Liver (tissue), 9 donors: ENCODE measurements around the gene CTBP1. TPM values are rescaled to one million over a fixed set of nuclear protein-coding genes. Genes with fewer than 3 reads are reported as not detected.
A peak's percentile ranks its signal among the peaks of the same experiment; 100 is the strongest.

Source experiments
- DNase-seq: peaks from one replicate; pipeline ENCODE4 v3.0.0-alpha.2; 2017; ENCODE audit warnings: low spot score
- H3K27ac ChIP-seq, 2 donors: one replicate each; pipeline ENCODE4 v1.7.0; 2013; ENCODE audit warnings: inconsistent platforms in 2 of 2, low read length in 2 of 2, control low read depth in 1 of 2, low read depth in 1 of 2, mild to moderate bottlenecking in 1 of 2
- H3K27me3 ChIP-seq, 4 donors: one replicate each; pipeline versions ENCODE4 v1.6.1 to v1.7.0; 2013; ENCODE audit warnings: low read length in 3 of 4, inconsistent platforms in 1 of 4, mild to moderate bottlenecking in 1 of 4, moderate library complexity in 1 of 4; ENCODE audit not compliant: control insufficient read depth in 4 of 4, insufficient read depth in 4 of 4
- H3K36me3 ChIP-seq, 4 donors: one replicate each; pipeline versions ENCODE4 v1.6.1 to v1.7.0; 2013; ENCODE audit warnings: low read length in 3 of 4, mild to moderate bottlenecking in 3 of 4, low read depth in 1 of 4, moderate library complexity in 1 of 4; ENCODE audit not compliant: control insufficient read depth in 4 of 4, insufficient read depth in 3 of 4
- H3K4me1 ChIP-seq, 4 donors: one replicate each; pipeline versions ENCODE4 v1.6.1 to v1.7.0; 2013; ENCODE audit warnings: low read length in 3 of 4, mild to moderate bottlenecking in 3 of 4, moderate library complexity in 1 of 4; ENCODE audit not compliant: control insufficient read depth in 4 of 4, insufficient read depth in 4 of 4
- H3K4me3 ChIP-seq, 3 donors: one replicate each; pipeline versions ENCODE4 v1.6.1 to v1.7.0; 2013; ENCODE audit warnings: low read length in 3 of 3, control low read depth in 1 of 3, low read depth in 1 of 3, mild to moderate bottlenecking in 1 of 3
- H3K9ac ChIP-seq, 2 donors: one replicate each; pipeline ENCODE4 v1.7.0; 2013; ENCODE audit warnings: low read length in 2 of 2, mild to moderate bottlenecking in 2 of 2, moderate library complexity in 2 of 2, control low read depth in 1 of 2, low read depth in 1 of 2
- H3K9me3 ChIP-seq, 4 donors: one replicate each; pipeline versions ENCODE4 v1.6.1 to v1.7.0; 2013; ENCODE audit warnings: low read length in 3 of 4; ENCODE audit not compliant: control insufficient read depth in 4 of 4
- EGR1 ChIP-seq, 2 donors: IDR thresholded peaks; 2 replicates each; pipeline ENCODE4 v1.6.1; 2016 to 2018; ENCODE audit warnings: antibody characterized with exemption in 2 of 2, low read depth in 2 of 2
- FOXA1 ChIP-seq: IDR thresholded peaks from 2 replicates; pipeline ENCODE4 v1.6.1; 2016; ENCODE audit warnings: antibody characterized with exemption
- FOXA2 ChIP-seq: IDR thresholded peaks from 2 replicates; pipeline ENCODE4 v1.6.1; 2016; ENCODE audit warnings: antibody characterized with exemption
- HNF4G ChIP-seq: IDR thresholded peaks from 2 replicates; pipeline ENCODE4 v1.6.1; 2016; ENCODE audit warnings: antibody characterized with exemption
- JUND ChIP-seq, 2 donors: IDR thresholded peaks; 2 replicates each; pipeline ENCODE4 v1.6.1; 2016; ENCODE audit warnings: antibody characterized with exemption in 2 of 2
- RAD21 ChIP-seq, 2 donors: IDR thresholded peaks; 2 replicates each; pipeline ENCODE4 v1.6.1; 2016; ENCODE audit warnings: antibody characterized with exemption in 2 of 2, mild to moderate bottlenecking in 2 of 2
- RXRA ChIP-seq, 2 donors: IDR thresholded peaks; 2 replicates each; pipeline ENCODE4 v1.6.1; 2017 to 2018; ENCODE audit warnings: antibody characterized with exemption in 2 of 2, mild to moderate bottlenecking in 1 of 2
- SP1 ChIP-seq: IDR thresholded peaks from 2 replicates; pipeline ENCODE4 v1.6.1; 2018; ENCODE audit warnings: antibody characterized with exemption, mild to moderate bottlenecking
- YY1 ChIP-seq: IDR thresholded peaks from 2 replicates; pipeline ENCODE4 v1.6.1; 2016; ENCODE audit warnings: antibody characterized with exemption, mild to moderate bottlenecking
- WGBS: extraction: QIAGEN DNeasy Blood & Tissue Kit; methylation state at CpG from one replicate; pipeline ENCODE4 v1.1.7; 2013; 5-methylcytosine and 5-hydroxymethylcytosine counted together
- polyA plus RNA-seq, 2 donors: library from polyadenylated mRNA; stranded (reverse) in 1 of 2; unstranded in 1 of 2; fragments of 200-250 nt in 1 of 2; fragments of >200 nt in 1 of 2; fragmentation: Nextera tagmentation in 1 of 2; extraction: Ambion mirVana in 1 of 2; gene quantifications; one replicate each; pipeline versions ENCODE4 v1.2.1 to v1.2.3, GENCODE V29; 2013 to 2015
- total RNA-seq, 2 donors: library from RNA; depleted of rRNA; stranded (reverse); fragments of >200 nt; gene quantifications; one replicate each; pipeline ENCODE4 v1.2.3, GENCODE V29; 2014
- TF ChIP-seq, protein P1 (sequence below): IDR thresholded peaks from 2 replicates; pipeline ENCODE4 v1.6.1; 2016; ENCODE audit warnings: antibody characterized with exemption
- TF ChIP-seq, protein P2 (sequence below): IDR thresholded peaks from 2 replicates; pipeline ENCODE4 v1.6.1; 2016; ENCODE audit warnings: antibody characterized with exemption
- TF ChIP-seq, protein P3 (sequence below): IDR thresholded peaks from 2 replicates; pipeline ENCODE4 v1.6.1; 2016; ENCODE audit warnings: antibody characterized with exemption, mild to moderate bottlenecking
- donor health status: healthy.
- donor health status: healthy.
- donor health status: healthy.
- donor health status: healthy.
- donor health status: healthy.

CTBP1 gene
- total and polyA plus RNA-seq, 4 donors = 27.5 to 156 (median 79.5) TPM

DNA sequence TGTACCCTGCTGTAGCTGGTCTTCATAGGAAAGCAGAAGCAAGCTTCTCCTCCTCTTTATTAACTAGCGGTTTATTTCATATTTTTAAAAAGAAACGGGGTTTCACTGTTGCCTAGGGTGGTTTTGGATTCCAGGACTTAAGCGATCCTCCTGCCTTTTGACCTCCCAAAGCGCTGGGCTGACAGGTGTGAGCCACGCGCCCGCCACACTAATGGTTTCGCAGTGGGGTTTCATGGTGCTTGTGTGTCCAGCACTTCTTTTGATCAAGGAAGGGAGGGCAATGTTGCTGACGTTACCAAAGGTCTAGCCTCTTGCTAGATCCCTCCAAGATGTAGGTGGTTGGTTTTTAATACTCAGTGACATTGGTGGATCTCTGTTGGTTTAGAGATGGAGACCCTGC, 42.2 kb upstream of the CTBP1 start (continued):
- TF ChIP-seq, protein P1, sequence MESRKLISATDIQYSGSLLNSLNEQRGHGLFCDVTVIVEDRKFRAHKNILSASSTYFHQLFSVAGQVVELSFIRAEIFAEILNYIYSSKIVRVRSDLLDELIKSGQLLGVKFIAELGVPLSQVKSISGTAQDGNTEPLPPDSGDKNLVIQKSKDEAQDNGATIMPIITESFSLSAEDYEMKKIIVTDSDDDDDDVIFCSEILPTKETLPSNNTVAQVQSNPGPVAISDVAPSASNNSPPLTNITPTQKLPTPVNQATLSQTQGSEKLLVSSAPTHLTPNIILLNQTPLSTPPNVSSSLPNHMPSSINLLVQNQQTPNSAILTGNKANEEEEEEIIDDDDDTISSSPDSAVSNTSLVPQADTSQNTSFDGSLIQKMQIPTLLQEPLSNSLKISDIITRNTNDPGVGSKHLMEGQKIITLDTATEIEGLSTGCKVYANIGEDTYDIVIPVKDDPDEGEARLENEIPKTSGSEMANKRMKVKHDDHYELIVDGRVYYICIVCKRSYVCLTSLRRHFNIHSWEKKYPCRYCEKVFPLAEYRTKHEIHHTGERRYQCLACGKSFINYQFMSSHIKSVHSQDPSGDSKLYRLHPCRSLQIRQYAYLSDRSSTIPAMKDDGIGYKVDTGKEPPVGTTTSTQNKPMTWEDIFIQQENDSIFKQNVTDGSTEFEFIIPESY = no peak
- no peak for TF ChIP-seq EGR1 (IDR thresholded peaks at IDR 0.05; ENCODE audit: low read depth in 2 of 2)
- TF ChIP-seq FOXA2 = no peak
- TF ChIP-seq SP1 = no peak
- TF ChIP-seq, protein P2, sequence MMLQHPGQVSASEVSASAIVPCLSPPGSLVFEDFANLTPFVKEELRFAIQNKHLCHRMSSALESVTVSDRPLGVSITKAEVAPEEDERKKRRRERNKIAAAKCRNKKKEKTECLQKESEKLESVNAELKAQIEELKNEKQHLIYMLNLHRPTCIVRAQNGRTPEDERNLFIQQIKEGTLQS = no peak

DNA sequence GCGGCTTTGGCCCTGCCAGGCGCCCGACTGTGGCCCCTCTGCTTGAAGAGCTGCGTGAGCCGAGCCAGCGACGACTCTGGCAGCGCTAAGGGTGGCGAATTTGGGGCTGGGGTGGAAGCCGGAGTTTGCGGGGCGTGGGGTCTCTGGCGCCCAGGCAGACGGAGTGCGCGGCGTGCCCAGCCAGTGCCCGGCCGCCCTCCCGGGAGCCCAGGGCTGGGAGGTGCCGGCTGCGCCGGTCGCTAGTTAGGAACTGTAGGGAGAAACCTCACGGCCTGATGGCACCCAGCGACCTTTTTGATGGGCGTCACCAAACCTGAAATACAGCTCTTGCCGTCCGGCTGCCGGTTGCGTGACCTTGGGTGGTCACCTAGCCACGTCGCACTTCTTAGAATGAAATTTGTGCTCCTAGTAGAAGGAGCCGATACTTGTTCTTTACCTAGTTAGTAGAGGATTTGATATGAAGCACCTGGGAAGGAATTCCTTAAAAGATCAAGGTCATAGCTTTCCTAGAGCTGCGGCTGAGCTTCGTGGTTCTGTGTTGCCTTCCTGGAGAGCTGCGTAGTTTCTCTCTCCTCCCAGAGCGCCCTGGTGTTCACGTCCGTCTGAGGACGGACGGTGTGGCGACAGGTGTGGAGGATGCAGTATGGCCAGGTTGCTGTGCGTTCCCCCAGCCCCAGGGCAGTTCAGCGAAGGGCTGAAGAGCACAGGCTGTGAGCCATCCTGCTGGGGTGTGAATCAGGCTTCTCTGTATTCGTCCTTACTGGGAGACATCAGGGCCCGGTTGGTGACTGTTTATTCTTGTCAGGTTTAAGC, 41.4 kb upstream of the CTBP1 start:
- no peak for TF ChIP-seq HNF4G
- no peak for TF ChIP-seq FOXA2
- TF ChIP-seq RAD21 (IDR thresholded peaks at IDR 0.05) = no peak
- TF ChIP-seq RXRA (IDR thresholded peaks at IDR 0.05) = no peak
- TF ChIP-seq, protein P3, sequence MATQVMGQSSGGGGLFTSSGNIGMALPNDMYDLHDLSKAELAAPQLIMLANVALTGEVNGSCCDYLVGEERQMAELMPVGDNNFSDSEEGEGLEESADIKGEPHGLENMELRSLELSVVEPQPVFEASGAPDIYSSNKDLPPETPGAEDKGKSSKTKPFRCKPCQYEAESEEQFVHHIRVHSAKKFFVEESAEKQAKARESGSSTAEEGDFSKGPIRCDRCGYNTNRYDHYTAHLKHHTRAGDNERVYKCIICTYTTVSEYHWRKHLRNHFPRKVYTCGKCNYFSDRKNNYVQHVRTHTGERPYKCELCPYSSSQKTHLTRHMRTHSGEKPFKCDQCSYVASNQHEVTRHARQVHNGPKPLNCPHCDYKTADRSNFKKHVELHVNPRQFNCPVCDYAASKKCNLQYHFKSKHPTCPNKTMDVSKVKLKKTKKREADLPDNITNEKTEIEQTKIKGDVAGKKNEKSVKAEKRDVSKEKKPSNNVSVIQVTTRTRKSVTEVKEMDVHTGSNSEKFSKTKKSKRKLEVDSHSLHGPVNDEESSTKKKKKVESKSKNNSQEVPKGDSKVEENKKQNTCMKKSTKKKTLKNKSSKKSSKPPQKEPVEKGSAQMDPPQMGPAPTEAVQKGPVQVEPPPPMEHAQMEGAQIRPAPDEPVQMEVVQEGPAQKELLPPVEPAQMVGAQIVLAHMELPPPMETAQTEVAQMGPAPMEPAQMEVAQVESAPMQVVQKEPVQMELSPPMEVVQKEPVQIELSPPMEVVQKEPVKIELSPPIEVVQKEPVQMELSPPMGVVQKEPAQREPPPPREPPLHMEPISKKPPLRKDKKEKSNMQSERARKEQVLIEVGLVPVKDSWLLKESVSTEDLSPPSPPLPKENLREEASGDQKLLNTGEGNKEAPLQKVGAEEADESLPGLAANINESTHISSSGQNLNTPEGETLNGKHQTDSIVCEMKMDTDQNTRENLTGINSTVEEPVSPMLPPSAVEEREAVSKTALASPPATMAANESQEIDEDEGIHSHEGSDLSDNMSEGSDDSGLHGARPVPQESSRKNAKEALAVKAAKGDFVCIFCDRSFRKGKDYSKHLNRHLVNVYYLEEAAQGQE = no peak
- no peak for TF ChIP-seq EGR1 (IDR thresholded peaks at IDR 0.05; ENCODE audit: low read depth in 2 of 2)
- TF ChIP-seq SP1 = no peak
- TF ChIP-seq FOXA1 = no peak
- TF ChIP-seq YY1 = no peak
- no peak for TF ChIP-seq JUND (IDR thresholded peaks at IDR 0.05)
- H3K4me3 ChIP-seq = peak overlapping the region; percentile 87 to 99 (median 93)
- H3K36me3 ChIP-seq = peaks cover 0 to 3% (median 0%) of the 10 kb centered on the region in 4 donors
- H3K4me1 ChIP-seq = peaks cover 15 to 40% (median 26%) of the 10 kb centered on the region in 4 donors
- H3K27ac ChIP-seq = peak overlapping the region; percentile 21 to 66
- H3K27me3 ChIP-seq = no peaks in the 10 kb centered on the region
- peaks cover 0 to 7% (median 3%) of the 10 kb centered on the region in 4 donors for H3K9me3 ChIP-seq
- no peak for DNase-seq
- peak overlapping the region; percentile 63 to 88 for H3K9ac ChIP-seq
- under 1% methylated on average over 47 of the region's 47 CpGs for WGBS
